ENCODE results near the gene DAAM1.

GRCh38 chr14:59183150-59183549 lies 5.3 kb upstream of the DAAM1 start:
- TF ChIP-seq, protein P1, sequence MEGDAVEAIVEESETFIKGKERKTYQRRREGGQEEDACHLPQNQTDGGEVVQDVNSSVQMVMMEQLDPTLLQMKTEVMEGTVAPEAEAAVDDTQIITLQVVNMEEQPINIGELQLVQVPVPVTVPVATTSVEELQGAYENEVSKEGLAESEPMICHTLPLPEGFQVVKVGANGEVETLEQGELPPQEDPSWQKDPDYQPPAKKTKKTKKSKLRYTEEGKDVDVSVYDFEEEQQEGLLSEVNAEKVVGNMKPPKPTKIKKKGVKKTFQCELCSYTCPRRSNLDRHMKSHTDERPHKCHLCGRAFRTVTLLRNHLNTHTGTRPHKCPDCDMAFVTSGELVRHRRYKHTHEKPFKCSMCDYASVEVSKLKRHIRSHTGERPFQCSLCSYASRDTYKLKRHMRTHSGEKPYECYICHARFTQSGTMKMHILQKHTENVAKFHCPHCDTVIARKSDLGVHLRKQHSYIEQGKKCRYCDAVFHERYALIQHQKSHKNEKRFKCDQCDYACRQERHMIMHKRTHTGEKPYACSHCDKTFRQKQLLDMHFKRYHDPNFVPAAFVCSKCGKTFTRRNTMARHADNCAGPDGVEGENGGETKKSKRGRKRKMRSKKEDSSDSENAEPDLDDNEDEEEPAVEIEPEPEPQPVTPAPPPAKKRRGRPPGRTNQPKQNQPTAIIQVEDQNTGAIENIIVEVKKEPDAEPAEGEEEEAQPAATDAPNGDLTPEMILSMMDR (conservative IDR thresholded peaks at IDR 0.05; ENCODE audit: low read length) = no peak
- TF ChIP-seq EZH2phosphoT487 (IDR thresholded peaks at IDR 0.05; ENCODE audit: borderline replicate concordance) = no peak
